ENCODE measurements around the gene SUN2.

The SUN2 gene

GRCh38 chr22:38788021-38788816 is 32.4 kb upstream of the SUN2 start:
- no peak for DNase-seq (ENCODE audit: low spot score in 2 of 2)

GRCh38 chr22:38786631-38787030 is 30.8 kb upstream of the SUN2 start:
- Histone ChIP-seq H3K9me3 (no peaks in the 10 kb centered on the region), H3K4me3 (no peak overlapping the region), H3K4me1 (no peaks in the 10 kb centered on the region), H3K27me3 (ENCODE audit: low read depth) (no peaks in the 10 kb centered on the region), H3K36me3 (replicated peaks) (no peaks in the 10 kb centered on the region)
- no peak for DNase-seq (ENCODE audit: low spot score in 2 of 2)
- in situ Hi-C loops (cut with MboI; ENCODE audit: low sequenced_read_pairs) = no loop called here

More at GRCh38 chr22:38788021-38788816, 32.4 kb upstream of the SUN2 start:
- Histone ChIP-seq H3K27me3 (ENCODE audit: low read depth) (no peaks in the 10 kb centered on the region), H3K36me3 (replicated peaks) (no peaks in the 10 kb centered on the region), H3K4me1 (peaks cover 3% of the 10 kb centered on the region; the same call in 1 of the 2 replicates), H3K9me3 (no peaks in the 10 kb centered on the region), H3K4me3 (no peak overlapping the region)
- in situ Hi-C loops (cut with MboI; ENCODE audit: low sequenced_read_pairs) = no loop called here

GRCh38 chr22:38784856-38785255 is 29.1 kb upstream of the SUN2 start:
- in situ Hi-C loops (cut with MboI; ENCODE audit: low sequenced_read_pairs) = no loop called here
- no peaks in the 10 kb centered on the region for H3K4me1 ChIP-seq
- DNase-seq (ENCODE audit: low spot score in 2 of 2) = no peak
- no peaks in the 10 kb centered on the region for H3K36me3 ChIP-seq (replicated peaks)
- H3K9me3 ChIP-seq = no peaks in the 10 kb centered on the region
- no peaks in the 10 kb centered on the region for H3K27me3 ChIP-seq (ENCODE audit: low read depth)
- H3K4me3 ChIP-seq = no peak overlapping the region

- Histone ChIP-seq H3K27me3 (ENCODE audit: low read depth) (no peaks in the 10 kb centered on the region), H3K4me3 (no peak overlapping the region), H3K4me1 (no peaks in the 10 kb centered on the region), H3K36me3 (replicated peaks) (no peaks in the 10 kb centered on the region), H3K9me3 (no peaks in the 10 kb centered on the region)
- in situ Hi-C loops (cut with MboI; ENCODE audit: low sequenced_read_pairs) = no loop called here
- no peak for DNase-seq (ENCODE audit: low spot score in 2 of 2)
Observed at GRCh38 chr22:38784035-38784434, 28.2 kb upstream of the SUN2 start.

GRCh38 chr22:38783095-38783615 is 27.4 kb upstream of the SUN2 start:
- no peaks in the 10 kb centered on the region for H3K27me3 ChIP-seq (ENCODE audit: low read depth)
- H3K4me1 ChIP-seq = no peaks in the 10 kb centered on the region
- no peak for DNase-seq (ENCODE audit: low spot score in 2 of 2)
- no peaks in the 10 kb centered on the region for H3K36me3 ChIP-seq (replicated peaks)
- H3K9me3 ChIP-seq = no peaks in the 10 kb centered on the region
- no peak overlapping the region for H3K4me3 ChIP-seq
- in situ Hi-C loops (cut with MboI; ENCODE audit: low sequenced_read_pairs) = no loop called here

GRCh38 chr22:38782402-38783094 is 26.8 kb upstream of the SUN2 start:
- in situ Hi-C loops (cut with MboI; ENCODE audit: low sequenced_read_pairs) = no loop called here
- Histone ChIP-seq H3K27me3 (ENCODE audit: low read depth) (no peaks in the 10 kb centered on the region), H3K4me1 (no peaks in the 10 kb centered on the region), H3K9me3 (no peaks in the 10 kb centered on the region), H3K36me3 (replicated peaks) (no peaks in the 10 kb centered on the region), H3K4me3 (no peak overlapping the region)
- DNase-seq (ENCODE audit: low spot score in 2 of 2) = peak in 1 of 2 experiments; percentile 37

GRCh38 chr22:38781033-38781432 is 25.2 kb upstream of the SUN2 start:
- in situ Hi-C loops (cut with MboI; ENCODE audit: low sequenced_read_pairs) = no loop called here
- H3K27me3 ChIP-seq (ENCODE audit: low read depth) = no peaks in the 10 kb centered on the region

GRCh38 chr22:38777087-38777671 is 21.4 kb upstream of the SUN2 start:
- H3K9me3 ChIP-seq = no peaks in the 10 kb centered on the region
- no peaks in the 10 kb centered on the region for H3K27me3 ChIP-seq (ENCODE audit: low read depth)
- no peak overlapping the region for H3K4me3 ChIP-seq
- no peaks in the 10 kb centered on the region for H3K4me1 ChIP-seq
- DNase-seq (ENCODE audit: low spot score in 2 of 2) = no peak
- H3K36me3 ChIP-seq (replicated peaks) = no peaks in the 10 kb centered on the region
- in situ Hi-C loops (cut with MboI; ENCODE audit: low sequenced_read_pairs) = no loop called here

More at GRCh38 chr22:38781033-38781432, 25.2 kb upstream of the SUN2 start:
- no peaks in the 10 kb centered on the region for H3K4me1 ChIP-seq
- no peak for DNase-seq (ENCODE audit: low spot score in 2 of 2)
- no peak overlapping the region for H3K4me3 ChIP-seq
- H3K36me3 ChIP-seq (replicated peaks) = no peaks in the 10 kb centered on the region
- no peaks in the 10 kb centered on the region for H3K9me3 ChIP-seq

- H3K4me3 ChIP-seq = no peak overlapping the region
- no peaks in the 10 kb centered on the region for H3K36me3 ChIP-seq (replicated peaks)
- no peaks in the 10 kb centered on the region for H3K9me3 ChIP-seq
- DNase-seq (ENCODE audit: low spot score in 2 of 2) = no peak
- H3K4me1 ChIP-seq = no peaks in the 10 kb centered on the region
- in situ Hi-C loops (cut with MboI; ENCODE audit: low sequenced_read_pairs) = no loop called here
- H3K27me3 ChIP-seq (ENCODE audit: low read depth) = no peaks in the 10 kb centered on the region
Observed at GRCh38 chr22:38776086-38776485, 20.3 kb upstream of the SUN2 start.

GRCh38 chr22:38775656-38776055 is 19.9 kb upstream of the SUN2 start:
- Histone ChIP-seq H3K4me3 (no peak overlapping the region), H3K27me3 (ENCODE audit: low read depth) (no peaks in the 10 kb centered on the region), H3K4me1 (no peaks in the 10 kb centered on the region), H3K36me3 (replicated peaks) (no peaks in the 10 kb centered on the region), H3K9me3 (no peaks in the 10 kb centered on the region)
- DNase-seq (ENCODE audit: low spot score in 2 of 2) = no peak
- in situ Hi-C loops (cut with MboI; ENCODE audit: low sequenced_read_pairs) = no loop called here

- Histone ChIP-seq H3K4me3 (no peak overlapping the region), H3K4me1 (no peaks in the 10 kb centered on the region), H3K9me3 (no peaks in the 10 kb centered on the region), H3K27me3 (ENCODE audit: low read depth) (no peaks in the 10 kb centered on the region), H3K36me3 (replicated peaks) (no peaks in the 10 kb centered on the region)
- in situ Hi-C loops (cut with MboI; ENCODE audit: low sequenced_read_pairs) = no loop called here
- no peak for DNase-seq (ENCODE audit: low spot score in 2 of 2)
Observed at GRCh38 chr22:38774496-38775166, 18.8 kb upstream of the SUN2 start.

GRCh38 chr22:38773363-38773946 is 17.7 kb upstream of the SUN2 start:
- DNase-seq (ENCODE audit: low spot score in 2 of 2) = no peak
- Histone ChIP-seq H3K9me3 (no peaks in the 10 kb centered on the region), H3K36me3 (replicated peaks) (no peaks in the 10 kb centered on the region), H3K4me1 (no peaks in the 10 kb centered on the region), H3K4me3 (no peak overlapping the region), H3K27me3 (ENCODE audit: low read depth) (no peaks in the 10 kb centered on the region)
- in situ Hi-C loops (cut with MboI; ENCODE audit: low sequenced_read_pairs) = no loop called here

- Histone ChIP-seq H3K9me3 (no peaks in the 10 kb centered on the region), H3K36me3 (replicated peaks) (no peaks in the 10 kb centered on the region), H3K4me1 (no peaks in the 10 kb centered on the region), H3K27me3 (ENCODE audit: low read depth) (no peaks in the 10 kb centered on the region), H3K4me3 (no peak overlapping the region)
- no peak for DNase-seq (ENCODE audit: low spot score in 2 of 2)
- in situ Hi-C loops (cut with MboI; ENCODE audit: low sequenced_read_pairs) = no loop called here
Observed at GRCh38 chr22:38772623-38772873, 16.8 kb upstream of the SUN2 start.

All from HAP-1 (cell line).